ENCODE results near the gene BRD7.

DNA sequence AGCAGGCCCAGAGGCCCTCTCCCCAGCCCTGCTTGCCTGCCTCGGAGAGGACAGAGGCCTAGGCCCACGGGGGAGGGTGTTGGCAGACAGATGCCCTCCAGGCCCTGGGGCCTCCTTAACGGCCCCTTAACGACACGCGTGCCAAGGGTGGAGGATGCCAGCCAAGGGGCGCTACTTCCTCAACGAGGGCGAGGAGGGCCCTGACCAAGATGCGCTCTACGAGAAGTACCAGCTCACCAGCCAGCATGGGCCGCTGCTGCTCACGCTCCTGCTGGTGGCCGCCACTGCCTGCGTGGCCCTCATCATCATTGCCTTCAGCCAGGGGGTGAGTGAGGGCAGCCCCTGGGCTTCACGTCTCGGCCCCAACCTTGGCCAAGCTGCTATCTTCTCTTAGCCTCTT is 80.8 kb downstream of the BRD7 start:
- TF ChIP-seq CTCF (IDR thresholded peaks at IDR 0.05; ENCODE audit: low read depth, low read length) = no peak
- no peak for TF ChIP-seq EZH2phosphoT487 (IDR thresholded peaks at IDR 0.05; ENCODE audit: low read depth)
